H1 (cell line): ENCODE results near the gene OSBP2. TPM values are rescaled to one million over a fixed set of nuclear protein-coding genes. Genes with fewer than 3 reads are reported as not detected.

ENCODE experiments used
- CTCF ChIA-PET: fragments of 300-600 bp; sonication (Branson Sonifier 250); formaldehyde crosslinking; loops from one replicate; lab custom pipeline; 2021; ENCODE audit not compliant: partially characterized antibody; lab: Charles Lee
- POLR2A ChIA-PET: fragments of 300-600 bp; sonication (Branson Sonifier 250); formaldehyde crosslinking; loops from one replicate; lab custom pipeline; 2021; ENCODE audit warnings: inconsistent platforms; ENCODE audit not compliant: partially characterized antibody; lab: Charles Lee
- DNase-seq, 2 experiments: peaks; one replicate each; pipeline versions ENCODE4 v3.0.0 to v3.0.0-alpha.2; 2010 to 2022; ENCODE audit warnings: low spot score in 2 of 2, low read depth in 1 of 2, mixed read lengths in 1 of 2
- FAIRE-seq: peaks from 2 replicates; lab custom pipeline; 2011; peaks lifted over from hg19 to GRCh38; lab: Jason Lieb, UNC
- H2AFZ ChIP-seq: 2 replicates; pipeline ENCODE4 v1.8.1; 2012; ENCODE audit warnings: low read length, inconsistent platforms
- H2AK5ac ChIP-seq: 2 replicates; pipeline ENCODE4 v1.6.1; 2013; ENCODE audit warnings: low read depth, low read length
- H2BK120ac ChIP-seq: replicated peaks from 2 replicates; pipeline ENCODE3; 2013; ENCODE audit warnings: low read depth, low read length, inconsistent platforms
- H2BK12ac ChIP-seq: 2 replicates; pipeline ENCODE4 v1.6.1; 2013; ENCODE audit warnings: low read depth, low read length
- H2BK15ac ChIP-seq: 2 replicates; pipeline ENCODE4 v1.6.1; 2013; ENCODE audit warnings: low read length
- H2BK20ac ChIP-seq: 2 replicates; pipeline ENCODE4 v1.6.1; 2013; ENCODE audit warnings: low read length
- H2BK5ac ChIP-seq: 2 replicates; pipeline ENCODE4 v1.6.1; 2013; ENCODE audit warnings: low read depth, low read length
- H3K14ac ChIP-seq: 2 replicates; pipeline ENCODE4 v1.6.1; 2013; ENCODE audit warnings: inconsistent platforms; ENCODE audit not compliant: insufficient read length
- H3K18ac ChIP-seq: 2 replicates; pipeline ENCODE4 v1.6.1; 2013; ENCODE audit warnings: low read length; ENCODE audit errors: extremely low read depth
- H3K23ac ChIP-seq: 2 replicates; pipeline ENCODE4 v1.6.1; 2013; ENCODE audit warnings: inconsistent platforms; ENCODE audit not compliant: insufficient read length
- H3K23me2 ChIP-seq: 2 replicates; pipeline ENCODE4 v1.6.1; 2013; ENCODE audit warnings: low read depth, low read length
- H3K27ac ChIP-seq: 2 replicates; pipeline ENCODE4 v1.6.1; 2011; ENCODE audit warnings: low read depth, low read length, inconsistent platforms
- H3K27me3 ChIP-seq, 4 experiments: replicated peaks in 1 of 4; 1 replicate in 1 of 4; 2 replicates in 3 of 4; pipeline versions ENCODE4 v1.6.1 to v1.8.1; 2011 to 2013; ENCODE audit warnings: low read length in 3 of 4, mild to moderate bottlenecking in 3 of 4, inconsistent platforms in 2 of 4, mixed read lengths in 2 of 4, moderate library complexity in 1 of 4; ENCODE audit not compliant: control insufficient read depth in 3 of 4, insufficient read depth in 3 of 4; ENCODE audit errors: extremely low read depth in 1 of 4
- H3K36me3 ChIP-seq, 4 experiments: 2 replicates each; pipeline versions ENCODE4 v1.6.1 to v1.8.1; 2011 to 2013; ENCODE audit warnings: mild to moderate bottlenecking in 4 of 4, low read length in 3 of 4, moderate library complexity in 2 of 4, control low read depth in 1 of 4, inconsistent platforms in 1 of 4; ENCODE audit not compliant: insufficient read depth in 4 of 4, control insufficient read depth in 2 of 4
- H3K4ac ChIP-seq: replicated peaks from 2 replicates; pipeline ENCODE3; 2013; ENCODE audit warnings: low read length, low read depth, mixed read lengths, inconsistent platforms; ENCODE audit not compliant: insufficient read length
- H3K4me1 ChIP-seq, 4 experiments: replicated peaks in 1 of 4; 1 replicate in 1 of 4; 2 replicates in 3 of 4; pipeline versions ENCODE4 v1.6.1 to v1.8.1; 2011 to 2013; ENCODE audit warnings: low read length in 3 of 4, inconsistent platforms in 2 of 4, mixed read lengths in 1 of 4; ENCODE audit not compliant: insufficient read depth in 4 of 4, control insufficient read depth in 3 of 4
- H3K4me2 ChIP-seq, 2 experiments: 2 replicates each; pipeline versions ENCODE4 v1.6.1 to v1.8.1; 2011 to 2013; ENCODE audit warnings: low read depth in 2 of 2, low read length in 2 of 2, control low read depth in 1 of 2, inconsistent platforms in 1 of 2, mild to moderate bottlenecking in 1 of 2; ENCODE audit not compliant: insufficient read depth in 1 of 2
- H3K4me3 ChIP-seq, 4 experiments: fragments of 200-600, 300-600 bp in 1 of 4; sonication (generic), shearing (Covaris generic), sonication (Bioruptor Twin) in 1 of 4; 2 replicates each; pipeline versions ENCODE4 v1.5.1 to v1.8.1; 2011 to 2016; ENCODE audit warnings: low read length in 4 of 4, low read depth in 3 of 4, control low read depth in 2 of 4, inconsistent platforms in 2 of 4, mild to moderate bottlenecking in 2 of 4, mixed read lengths in 1 of 4, moderate library complexity in 1 of 4; ENCODE audit not compliant: insufficient read depth in 2 of 4; ENCODE audit errors: extremely low read depth in 1 of 4
- H3K56ac ChIP-seq: replicated peaks from 2 replicates; pipeline ENCODE3; 2013; ENCODE audit warnings: low read depth, mild to moderate bottlenecking, mixed read lengths, low read length, inconsistent platforms; ENCODE audit not compliant: insufficient read length
- H3K79me1 ChIP-seq: 2 replicates; pipeline ENCODE4 v1.6.1; 2013; ENCODE audit warnings: low read depth, low read length, control low read depth
- H3K79me2 ChIP-seq, 2 experiments: 2 replicates each; pipeline versions ENCODE4 v1.6.1 to v1.8.1; 2012 to 2013; ENCODE audit warnings: low read length in 2 of 2, mild to moderate bottlenecking in 2 of 2, inconsistent platforms in 1 of 2; ENCODE audit not compliant: insufficient read depth in 2 of 2, control insufficient read depth in 1 of 2
- H3K9ac ChIP-seq, 4 experiments: replicated peaks in 1 of 4; 1 replicate in 1 of 4; 2 replicates in 3 of 4; pipeline versions ENCODE4 v1.6.1 to v1.8.1; 2011 to 2013; ENCODE audit warnings: low read depth in 3 of 4, low read length in 3 of 4, control low read depth in 2 of 4, mild to moderate bottlenecking in 2 of 4, moderate library complexity in 2 of 4, inconsistent platforms in 1 of 4; ENCODE audit errors: extremely low read depth in 1 of 4
- H3K9me3 ChIP-seq, 2 experiments: 2 replicates each; pipeline versions ENCODE4 v1.6.1 to v1.8.1; 2012 to 2013; ENCODE audit warnings: mild to moderate bottlenecking in 2 of 2, moderate library complexity in 2 of 2, control low read depth in 1 of 2, inconsistent platforms in 1 of 2, low read depth in 1 of 2, low read length in 1 of 2, mixed read lengths in 1 of 2; ENCODE audit not compliant: insufficient read depth in 2 of 2
- H4K20me1 ChIP-seq, 2 experiments: replicated peaks in 1 of 2; 2 replicates each; pipeline versions ENCODE3 to v1.8.1; 2011 to 2013; ENCODE audit warnings: inconsistent platforms in 2 of 2, low read length in 2 of 2, mild to moderate bottlenecking in 1 of 2; ENCODE audit not compliant: insufficient read depth in 2 of 2, control insufficient read depth in 1 of 2
- H4K5ac ChIP-seq: 2 replicates; pipeline ENCODE4 v1.6.1; 2013; ENCODE audit warnings: low read length, low read depth, mixed read lengths, inconsistent platforms; ENCODE audit not compliant: insufficient read length
- H4K8ac ChIP-seq: 2 replicates; pipeline ENCODE4 v1.8.0; 2013; ENCODE audit warnings: mild to moderate bottlenecking, moderate library complexity, low read length, inconsistent platforms; ENCODE audit not compliant: insufficient read depth; ENCODE audit errors: extremely low read depth
- H4K91ac ChIP-seq: replicated peaks from 2 replicates; pipeline ENCODE3; 2013; ENCODE audit warnings: low read length, mixed read lengths, inconsistent platforms; ENCODE audit not compliant: insufficient read length
- HDAC2 ChIP-seq, 2 experiments: fragments of 300-600 bp in 1 of 2; sonication (generic) in 1 of 2; IDR thresholded peaks; 2 replicates each; pipeline ENCODE4 v1.6.1; 2011 to 2012; ENCODE audit warnings: low read depth in 2 of 2, low read length in 2 of 2, mild to moderate bottlenecking in 2 of 2, moderate library complexity in 2 of 2, borderline replicate concordance in 1 of 2, inconsistent platforms in 1 of 2
- POLR2A ChIP-seq, 2 experiments: IDR thresholded peaks; 1 replicate in 1 of 2; 2 replicates in 1 of 2; pipeline ENCODE4 v1.6.1; 2011; ENCODE audit warnings: low read depth in 2 of 2, low read length in 2 of 2, mild to moderate bottlenecking in 2 of 2; ENCODE audit errors: control extremely low read depth in 1 of 2
- RXRA ChIP-seq: IDR thresholded peaks from 2 replicates; pipeline ENCODE4 v1.6.1; 2011; ENCODE audit warnings: low read depth, mild to moderate bottlenecking, low read length, moderate library complexity; ENCODE audit not compliant: insufficient read depth
- WGBS, 2 experiments: shearing (Covaris generic) in 1 of 2; methylation state at CpG; one replicate each; pipeline versions ENCODE4 v1.1.6 to v1.1.7; 2013 to 2015; ENCODE audit warnings: low lambda C conversion rate in 2 of 2, mixed read lengths in 2 of 2, inconsistent platforms in 1 of 2, low coverage in 1 of 2, missing lambda C conversion rate in 1 of 2; ENCODE audit not compliant: insufficient replicate concordance in 2 of 2, insufficient coverage in 1 of 2, insufficient read length in 1 of 2; ENCODE audit errors: extremely low coverage in 1 of 2, missing lambda C conversion rate in 1 of 2; 5-methylcytosine and 5-hydroxymethylcytosine counted together
- polyA plus RNA-seq, 7 experiments: library from polyadenylated mRNA; depleted of rRNA in 3 of 7; stranded (reverse) in 5 of 7; unstranded in 2 of 7; fragments of >200 nt in 5 of 7; fragments of 200-250 nt in 2 of 7; gene quantifications; 1 replicate in 5 of 7; 2 replicates in 1 of 7; 4 replicates in 1 of 7; pipeline versions ENCODE4 v1.2.1 to v1.2.3, GENCODE V29; 2011 to 2013; ENCODE audit warnings: missing spikeins in 2 of 7, mixed read lengths in 2 of 7
- total RNA-seq: library from RNA; stranded (reverse); fragmentation: NEBNext Ultra II Directional; extraction: Animal tissue kit (Norgen Biotek cat#: 25700); gene quantifications from 2 replicates; pipeline ENCODE4 v1.2.1, GENCODE V29; 2021

OSBP2 gene
- total and polyA plus RNA-seq, 2 of the 8 experiments (the other 6 are each of a cell fraction or from before 2014, with no cell fraction given): 3.4 to 3.7 TPM

GRCh38 chr22:30665786-30666185 is 28.9 kb upstream of the OSBP2 start:
- Histone ChIP-seq H3K4me1 (peaks cover 0 to 2% (median under 1%) of the 10 kb centered on the region in 4 experiments; a peak in 4 of 7 replicates), H3K23me2 (peaks cover 16% of the 10 kb centered on the region; the same call in 1 of the 2 replicates), H2BK12ac (no peak overlapping the region), H3K79me2 (no peaks in the 10 kb centered on the region), H4K8ac (no peak overlapping the region), H3K79me1 (no peaks in the 10 kb centered on the region), H4K91ac (no peak overlapping the region), H2BK20ac (no peak overlapping the region), H2BK15ac (no peak overlapping the region), H3K4me2 (no peak overlapping the region; a peak in 1 of 4 replicates), H3K4ac (no peak overlapping the region), H3K4me3 (no peak overlapping the region), H4K20me1 (no peaks in the 10 kb centered on the region), H2AFZ (no peak overlapping the region), H4K5ac (no peak overlapping the region), H3K56ac (no peak overlapping the region), H2BK5ac (no peak overlapping the region), H3K18ac (no peak overlapping the region), H2AK5ac (no peak overlapping the region), H3K27ac (no peak overlapping the region), H3K14ac (no peak overlapping the region), H3K9me3 (no peaks in the 10 kb centered on the region), H3K23ac (no peak overlapping the region), H2BK120ac (no peak overlapping the region), H3K9ac (no peak overlapping the region), H3K27me3 (peaks cover 0 to 13% (median 8%) of the 10 kb centered on the region in 4 experiments; a peak in 5 of 7 replicates), H3K36me3 (no peaks in the 10 kb centered on the region)
- ChIA-PET CTCF (interaction anchor here (3.1 to 4.7 kb wide), 2 partner anchors 13 to 32 kb away, joined by 10 to 26 read pairs; partner anchors contain the start of gene SLC35E4), POLR2A (no interaction called here)
- no peak for DNase-seq
- TF ChIP-seq POLR2A (IDR thresholded peaks at IDR 0.05; ENCODE audit: control extremely low read depth in 1 of 2, low read depth in 2 of 2, low read length in 2 of 2) (no peak), HDAC2 (IDR thresholded peaks at IDR 0.05; ENCODE audit: borderline replicate concordance in 1 of 2, low read depth in 2 of 2, low read length in 2 of 2) (no peak), RXRA (no peak)
- 87% methylated on average over 4 of the region's 4 CpGs; no CpG with 5 or more reads in 1 of the 2 experiments for WGBS, 2 experiments
- FAIRE-seq: no peak
